ENCODE measurements around the gene TMED9. TPM values are rescaled to one million over a fixed set of nuclear protein-coding genes. Genes with fewer than 3 reads are reported as not detected.

TMED9 gene
- total RNA-seq, 1 experiment from 2014 or later = 168 TPM

DNA sequence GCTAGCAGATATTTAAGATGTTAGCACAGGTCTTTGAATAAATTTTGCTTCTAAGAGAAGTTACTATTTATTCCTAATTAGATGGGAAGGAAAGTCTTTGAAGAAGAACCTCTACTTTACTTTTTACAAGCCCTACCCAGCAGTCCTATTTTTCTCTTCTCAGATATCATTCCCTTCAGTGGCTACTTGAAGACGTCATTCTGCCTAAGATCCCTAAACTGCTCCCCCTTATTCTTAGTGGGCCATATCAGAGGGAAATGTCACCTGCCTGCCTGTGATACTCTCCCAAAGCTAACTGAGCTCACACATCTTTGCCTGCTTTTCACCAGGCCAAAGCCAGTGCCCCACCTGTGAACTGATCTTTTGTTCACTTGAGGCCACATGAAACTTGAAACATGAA lies 16.5 kb upstream of the TMED9 start:
- intact Hi-C loops (cut with micrococcal nuclease; ENCODE audit: unreplicated experiment) = no loop called here
- CTCF ChIA-PET = no interaction called here
- H3K4me3 ChIP-seq = no peak overlapping the region
- DNase-seq = no peak
- no peaks in the 10 kb centered on the region for H3K79me2 ChIP-seq (ENCODE audit: low read depth)
- no TSS peak for BruUV-seq (replicated peaks)
- H3K9me2 ChIP-seq (ENCODE audit: insufficient read depth) = no peaks in the 10 kb centered on the region
- no peaks in the 10 kb centered on the region for H3K9me3 ChIP-seq (ENCODE audit: insufficient read depth, low read depth)
- H3F3A ChIP-seq (ENCODE audit: insufficient read depth, low read depth) = no peaks in the 10 kb centered on the region
- H3K27me3 ChIP-seq (ENCODE audit: insufficient read depth, low read depth) = peaks cover 69% of the 10 kb centered on the region
- H3K36me3 ChIP-seq (ENCODE audit: low read depth) = no peaks in the 10 kb centered on the region
- no peaks in the 10 kb centered on the region for H4K20me1 ChIP-seq (ENCODE audit: insufficient read depth)
- POLR2A ChIA-PET (ENCODE audit: unreplicated experiment) = no interaction called here
- H3K4me1 ChIP-seq (replicated peaks; ENCODE audit: insufficient read depth) = no peaks in the 10 kb centered on the region
- H3K4me2 ChIP-seq = no peak overlapping the region
- H2AFZ ChIP-seq = no peak overlapping the region
- no peak overlapping the region for H3K27ac ChIP-seq
- no peak for TF ChIP-seq EZH2 (IDR thresholded peaks at IDR 0.05; ENCODE audit: low read depth)
- TF ChIP-seq, protein P1, sequence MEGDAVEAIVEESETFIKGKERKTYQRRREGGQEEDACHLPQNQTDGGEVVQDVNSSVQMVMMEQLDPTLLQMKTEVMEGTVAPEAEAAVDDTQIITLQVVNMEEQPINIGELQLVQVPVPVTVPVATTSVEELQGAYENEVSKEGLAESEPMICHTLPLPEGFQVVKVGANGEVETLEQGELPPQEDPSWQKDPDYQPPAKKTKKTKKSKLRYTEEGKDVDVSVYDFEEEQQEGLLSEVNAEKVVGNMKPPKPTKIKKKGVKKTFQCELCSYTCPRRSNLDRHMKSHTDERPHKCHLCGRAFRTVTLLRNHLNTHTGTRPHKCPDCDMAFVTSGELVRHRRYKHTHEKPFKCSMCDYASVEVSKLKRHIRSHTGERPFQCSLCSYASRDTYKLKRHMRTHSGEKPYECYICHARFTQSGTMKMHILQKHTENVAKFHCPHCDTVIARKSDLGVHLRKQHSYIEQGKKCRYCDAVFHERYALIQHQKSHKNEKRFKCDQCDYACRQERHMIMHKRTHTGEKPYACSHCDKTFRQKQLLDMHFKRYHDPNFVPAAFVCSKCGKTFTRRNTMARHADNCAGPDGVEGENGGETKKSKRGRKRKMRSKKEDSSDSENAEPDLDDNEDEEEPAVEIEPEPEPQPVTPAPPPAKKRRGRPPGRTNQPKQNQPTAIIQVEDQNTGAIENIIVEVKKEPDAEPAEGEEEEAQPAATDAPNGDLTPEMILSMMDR (conservative IDR thresholded peaks at IDR 0.05) = no peak

DNA sequence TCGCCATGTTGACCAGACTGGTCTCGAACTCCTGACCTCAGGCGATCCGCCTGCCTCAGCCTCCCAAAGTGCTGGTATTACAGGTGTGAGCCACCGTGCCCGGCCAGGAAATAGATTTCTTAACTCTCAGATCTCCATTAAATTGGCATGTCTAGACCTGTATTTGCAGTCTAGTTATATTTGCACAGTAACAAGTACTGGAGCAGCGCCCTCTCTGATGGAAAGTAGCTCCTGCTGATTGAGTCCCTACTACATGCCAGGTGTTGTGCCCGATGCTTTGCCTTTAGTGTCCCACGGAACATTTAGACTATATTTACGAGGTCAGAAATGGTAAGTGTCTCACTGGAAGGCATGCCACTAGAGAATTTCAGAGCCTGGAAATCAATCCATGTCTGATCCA lies 15.8 kb upstream of the TMED9 start:
- Histone ChIP-seq H3K79me2 (ENCODE audit: low read depth) (no peaks in the 10 kb centered on the region), H3K36me3 (ENCODE audit: low read depth) (no peaks in the 10 kb centered on the region), H3K9me3 (ENCODE audit: insufficient read depth, low read depth) (no peaks in the 10 kb centered on the region), H3F3A (ENCODE audit: insufficient read depth, low read depth) (no peaks in the 10 kb centered on the region), H4K20me1 (ENCODE audit: insufficient read depth) (no peaks in the 10 kb centered on the region), H3K27ac (no peak overlapping the region), H3K4me3 (no peak overlapping the region), H3K27me3 (ENCODE audit: insufficient read depth, low read depth) (peaks cover 62% of the 10 kb centered on the region), H2AFZ (no peak overlapping the region), H3K9me2 (ENCODE audit: insufficient read depth) (no peaks in the 10 kb centered on the region), H3K4me2 (no peak overlapping the region), H3K4me1 (replicated peaks; ENCODE audit: insufficient read depth) (no peaks in the 10 kb centered on the region)
- DNase-seq = no peak
- BruUV-seq (replicated peaks) = no TSS peak
- POLR2A ChIA-PET (ENCODE audit: unreplicated experiment) = no interaction called here
- intact Hi-C loops (cut with micrococcal nuclease; ENCODE audit: unreplicated experiment) = no loop called here
- CTCF ChIA-PET = no interaction called here
- TF ChIP-seq, protein P1 (conservative IDR thresholded peaks at IDR 0.05) = no peak; the same call in 1 of the 2 replicates
- TF ChIP-seq EZH2 (IDR thresholded peaks at IDR 0.05; ENCODE audit: low read depth) = no peak

DNA sequence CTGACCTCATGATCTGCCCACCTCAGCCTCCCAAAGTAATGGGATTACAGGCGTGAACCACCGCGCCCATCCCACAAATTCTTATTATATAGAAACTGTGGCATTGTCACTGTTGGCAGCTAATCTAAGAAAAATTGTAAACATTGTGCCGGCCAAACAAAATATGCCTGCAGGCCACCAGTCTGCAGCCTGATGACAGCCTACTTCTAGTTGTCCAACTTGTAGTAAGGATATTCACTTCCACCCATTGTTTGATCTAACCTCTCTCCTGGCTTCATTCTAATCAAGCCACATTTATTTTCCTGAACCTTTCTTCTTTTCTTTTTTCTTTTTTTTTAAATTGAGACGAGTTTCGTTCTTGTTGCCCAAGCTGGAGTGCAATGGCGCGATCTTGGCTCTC lies 13.7 kb upstream of the TMED9 start:
- CTCF ChIA-PET = interaction anchor here (0.6 kb wide), 1 partner anchor 632 kb away, joined by 4 read pairs; no protein-coding TSS in a partner anchor
- POLR2A ChIA-PET (ENCODE audit: unreplicated experiment) = no interaction called here
- H3K36me3 ChIP-seq (ENCODE audit: low read depth) = no peaks in the 10 kb centered on the region

More for the DNA sequence above, 13.7 kb upstream of the TMED9 start:
- H3K27ac ChIP-seq = no peak overlapping the region
- no peaks in the 10 kb centered on the region for H3K9me3 ChIP-seq (ENCODE audit: insufficient read depth, low read depth)
- no peaks in the 10 kb centered on the region for H3F3A ChIP-seq (ENCODE audit: insufficient read depth, low read depth)
- peaks cover 46% of the 10 kb centered on the region for H3K27me3 ChIP-seq (ENCODE audit: insufficient read depth, low read depth)
- intact Hi-C loops (cut with micrococcal nuclease; ENCODE audit: unreplicated experiment) = no loop called here
- no peak overlapping the region for H3K4me3 ChIP-seq
- no peak overlapping the region for H2AFZ ChIP-seq
- TF ChIP-seq, protein P1 (conservative IDR thresholded peaks at IDR 0.05) = no peak
- no peak for TF ChIP-seq EZH2 (IDR thresholded peaks at IDR 0.05; ENCODE audit: low read depth)
- no peaks in the 10 kb centered on the region for H3K9me2 ChIP-seq (ENCODE audit: insufficient read depth)
- H4K20me1 ChIP-seq (ENCODE audit: insufficient read depth) = no peaks in the 10 kb centered on the region
- no peak for DNase-seq
- no peaks in the 10 kb centered on the region for H3K79me2 ChIP-seq (ENCODE audit: low read depth)
- no peak overlapping the region for H3K4me2 ChIP-seq
- BruUV-seq (replicated peaks) = no TSS peak
- H3K4me1 ChIP-seq (replicated peaks; ENCODE audit: insufficient read depth) = no peaks in the 10 kb centered on the region
